Stimulated activated CD8-positive, alpha-beta memory T cell treated with anti-CD3 and anti-CD28 coated beads, Interleukin-4, amount 100 ng/mL, for 48 hours (primary cell): Measurements from ENCODE around the gene CLDN10.
"Not testable (repeated sequence)": the region's sequence is repeated elsewhere in the genome, so short reads cannot be mapped to it uniquely, and the experiment has no call there.

ENCODE experiments used
- DNase-seq: peaks from one replicate; pipeline ENCODE4 v3.0.0-alpha.2; 2020

The CLDN10 gene

GRCh38 chr13:95552539-95553441, at the start of gene CLDN10:
Gene CLDN10 (plus strand): TSS chr13:95552720. CDS start chr13:95552754, 34 bp downstream.
- DNase-seq = no peak

- no peak for DNase-seq
These were observed 48.9 kb upstream of the CLDN10 start for GRCh38 chr13:95503662-95504061.

- no peak for DNase-seq
These were observed 47.3 kb upstream of the CLDN10 start for GRCh38 chr13:95505265-95505664.

GRCh38 chr13:95505986-95506385, 46.5 kb upstream of the CLDN10 start:
- DNase-seq = no peak

- no peak for DNase-seq
These were observed 44.5 kb upstream of the CLDN10 start for GRCh38 chr13:95507991-95508390.

GRCh38 chr13:95508996-95509395, 43.5 kb upstream of the CLDN10 start:
- DNase-seq = no peak

- no peak for DNase-seq
These were observed 42.8 kb upstream of the CLDN10 start for GRCh38 chr13:95509521-95510310.

- DNase-seq = no peak
These were observed 41.6 kb upstream of the CLDN10 start for GRCh38 chr13:95510950-95511349.

- no peak for DNase-seq
These were observed 40.1 kb upstream of the CLDN10 start for GRCh38 chr13:95512424-95512823.

- DNase-seq = no peak
These were observed 39.6 kb upstream of the CLDN10 start for GRCh38 chr13:95512957-95513356.

- DNase-seq = not testable (repeated sequence)
These were observed 36.9 kb upstream of the CLDN10 start for GRCh38 chr13:95515606-95516005.

- no peak for DNase-seq
These were observed 36.5 kb upstream of the CLDN10 start for GRCh38 chr13:95516021-95516420.

GRCh38 chr13:95516492-95516891, 36.0 kb upstream of the CLDN10 start:
- no peak for DNase-seq

- no peak for DNase-seq
These were observed 28.9 kb upstream of the CLDN10 start for GRCh38 chr13:95523598-95523997.

GRCh38 chr13:95524264-95524901, 28.1 kb upstream of the CLDN10 start:
- DNase-seq = no peak

GRCh38 chr13:95527955-95528354, 24.6 kb upstream of the CLDN10 start:
- DNase-seq = no peak

- no peak for DNase-seq
These were observed 22.3 kb upstream of the CLDN10 start for GRCh38 chr13:95530178-95530577.

- no peak for DNase-seq
These were observed 18.9 kb upstream of the CLDN10 start for GRCh38 chr13:95533545-95534160.

GRCh38 chr13:95535243-95535642, 17.3 kb upstream of the CLDN10 start:
- no peak for DNase-seq

GRCh38 chr13:95536632-95537241, 15.8 kb upstream of the CLDN10 start:
- no peak for DNase-seq

GRCh38 chr13:95540888-95541287, 11.6 kb upstream of the CLDN10 start:
- no peak for DNase-seq

- no peak for DNase-seq
These were observed 11.2 kb upstream of the CLDN10 start for GRCh38 chr13:95541308-95541707.
